Measurements from ENCODE around the gene KCTD14. TPM values are rescaled to one million over a fixed set of nuclear protein-coding genes. Genes with fewer than 3 reads are reported as not detected.

Gene KCTD14
- total RNA-seq, 2 donors from 2014 or later, result 0.59 to 3.6 TPM

GRCh38 chr11:78038697-78039313 lies 15.7 kb upstream of the KCTD14 start:
- no peak for TF ChIP-seq CTCF (IDR thresholded peaks at IDR 0.05)

GRCh38 chr11:78037825-78038620 lies 14.9 kb upstream of the KCTD14 start:
- Histone ChIP-seq H3K27ac (no peak overlapping the region), H3K4me3 (no peak overlapping the region), H3K36me3 (no peaks in the 10 kb centered on the region), H3K27me3 (no peaks in the 10 kb centered on the region), H3K4me1 (peaks cover 0 to 14% of the 10 kb centered on the region in 2 donors), H3K9me3 (no peaks in the 10 kb centered on the region)
- no peak for TF ChIP-seq CTCF (IDR thresholded peaks at IDR 0.05)
- DNase-seq (ENCODE audit: low spot score), result no peak

More at GRCh38 chr11:78038697-78039313, 15.7 kb upstream of the KCTD14 start:
- H3K4me1 ChIP-seq, result peaks cover 0 to 14% of the 10 kb centered on the region in 2 donors
- no peak for DNase-seq (ENCODE audit: low spot score)
- H3K4me3 ChIP-seq, result no peak overlapping the region
- no peaks in the 10 kb centered on the region for H3K27me3 ChIP-seq
- H3K36me3 ChIP-seq, result no peaks in the 10 kb centered on the region
- no peaks in the 10 kb centered on the region for H3K9me3 ChIP-seq
- no peak overlapping the region for H3K27ac ChIP-seq

- Histone ChIP-seq H3K4me3 (no peak overlapping the region), H3K4me1 (peaks cover 0 to 14% of the 10 kb centered on the region in 2 donors), H3K36me3 (no peaks in the 10 kb centered on the region), H3K27ac (no peak overlapping the region), H3K9me3 (no peaks in the 10 kb centered on the region), H3K27me3 (no peaks in the 10 kb centered on the region)
- no peak for TF ChIP-seq CTCF (IDR thresholded peaks at IDR 0.05)
- DNase-seq (ENCODE audit: low spot score), result no peak
Observed at GRCh38 chr11:78037056-78037455, 14.0 kb upstream of the KCTD14 start.

GRCh38 chr11:78036313-78036712 lies 13.2 kb upstream of the KCTD14 start:
- no peak for TF ChIP-seq CTCF (IDR thresholded peaks at IDR 0.05)
- Histone ChIP-seq H3K27me3 (no peaks in the 10 kb centered on the region), H3K4me1 (peaks cover 0 to 14% of the 10 kb centered on the region in 2 donors)

GRCh38 chr11:78034623-78035022 lies 11.5 kb upstream of the KCTD14 start:
- DNase-seq (ENCODE audit: low spot score), result no peak
- Histone ChIP-seq H3K27ac (no peak overlapping the region), H3K9me3 (no peaks in the 10 kb centered on the region), H3K27me3 (no peaks in the 10 kb centered on the region), H3K4me3 (no peak overlapping the region), H3K4me1 (peaks cover 0 to 10% of the 10 kb centered on the region in 2 donors), H3K36me3 (no peaks in the 10 kb centered on the region)
- TF ChIP-seq CTCF (IDR thresholded peaks at IDR 0.05), result no peak

More at GRCh38 chr11:78036313-78036712, 13.2 kb upstream of the KCTD14 start:
- Histone ChIP-seq H3K36me3 (no peaks in the 10 kb centered on the region), H3K9me3 (no peaks in the 10 kb centered on the region), H3K4me3 (no peak overlapping the region), H3K27ac (no peak overlapping the region)
- DNase-seq (ENCODE audit: low spot score), result no peak

Measured in right atrium auricular region (tissue), 2 donors.